22Rv1 (cell line): Measurements from ENCODE around the gene STK10.

ENCODE experiments used
- H3K27ac ChIP-seq: fragments of 450-650 bp; 2 replicates; pipeline ENCODE4 v1.5.1; 2017
- CTCF ChIP-seq: fragments of 450-650 bp; IDR thresholded peaks from 2 replicates; pipeline ENCODE4 v1.5.1; 2017; ENCODE audit warnings: mild to moderate bottlenecking
- ZFX ChIP-seq: fragments of 450-650 bp; IDR thresholded peaks from 2 replicates; pipeline ENCODE4 v1.6.1; 2017; ENCODE audit warnings: antibody characterized with exemption, borderline replicate concordance

Gene STK10

DNA sequence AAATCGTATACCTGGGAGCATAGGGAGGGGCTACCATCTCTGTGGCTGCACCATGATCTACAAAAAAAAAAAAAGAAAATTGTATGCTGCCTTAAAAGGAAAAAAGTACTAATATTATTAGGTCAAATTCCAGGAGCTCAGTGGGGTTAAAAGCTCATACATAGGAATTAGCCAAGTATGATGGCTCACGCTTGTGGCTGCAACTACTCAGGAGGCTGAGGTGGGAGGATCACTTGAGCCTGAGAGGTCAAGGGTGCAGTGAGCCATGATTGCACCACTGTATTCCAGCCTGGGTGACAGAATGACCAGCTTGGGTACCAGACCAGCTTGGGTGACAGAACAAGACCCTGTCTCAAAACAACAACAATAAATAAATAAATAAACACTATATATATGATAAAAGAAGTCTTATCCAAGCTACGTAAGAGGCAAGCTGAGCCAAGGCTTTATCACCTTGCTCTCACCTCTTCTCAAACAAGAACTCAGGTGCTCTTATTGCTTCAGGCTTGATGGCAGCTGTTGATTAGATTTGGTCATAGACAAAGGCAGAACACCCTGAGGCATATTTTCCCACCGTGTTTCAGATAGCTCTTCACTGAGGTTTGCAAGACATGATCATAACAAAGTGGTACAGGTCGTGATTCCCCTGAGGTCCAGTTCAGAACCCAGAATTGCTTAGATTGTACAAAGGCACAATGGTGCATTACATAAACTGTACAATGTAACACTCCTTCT, 178.3 kb downstream of the STK10 start:
- no peak overlapping the region for H3K27ac ChIP-seq

DNA sequence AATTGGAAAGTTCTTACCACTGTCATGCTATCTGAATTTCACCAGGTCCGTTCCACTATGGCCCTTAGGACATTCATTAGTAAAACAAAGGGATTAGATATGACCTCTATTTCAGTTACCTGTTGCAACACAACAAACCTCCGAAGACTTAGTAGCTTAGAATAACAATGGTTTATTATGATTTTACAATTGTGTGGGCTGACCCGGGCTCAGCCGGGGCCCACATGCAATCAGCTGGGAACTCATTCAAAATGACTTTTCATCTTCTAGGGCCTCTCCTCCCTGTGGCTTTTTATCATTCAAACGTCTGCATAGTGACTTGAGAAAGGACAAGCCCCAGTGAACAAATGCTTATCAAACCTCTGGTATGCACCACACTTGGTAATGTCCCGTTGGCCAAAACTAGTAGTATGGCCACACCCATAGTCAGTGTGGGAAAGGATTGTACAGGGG, 179.3 kb downstream of the STK10 start:
- H3K27ac ChIP-seq = no peak overlapping the region
- TF ChIP-seq ZFX (no peak), CTCF (no peak)

More for the DNA sequence above, 178.3 kb downstream of the STK10 start:
- TF ChIP-seq CTCF (no peak), ZFX (no peak)

DNA sequence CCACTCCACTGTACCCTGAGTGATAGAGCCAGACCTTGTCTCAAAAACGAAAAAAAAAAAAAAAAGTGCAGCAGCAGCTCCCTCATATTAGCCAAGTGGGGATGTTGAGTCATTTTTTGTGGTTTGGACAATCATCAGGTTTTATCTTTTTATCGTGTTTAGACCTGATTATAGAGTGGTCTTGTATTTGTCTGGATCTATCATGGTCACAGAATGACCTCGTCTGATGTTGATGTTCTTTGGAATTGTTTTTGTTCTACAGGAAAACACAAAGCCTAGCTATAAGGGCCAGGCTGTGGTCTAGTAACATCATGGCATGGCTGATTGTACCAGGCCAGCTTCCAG, 179.9 kb downstream of the STK10 start:
- no peak for TF ChIP-seq ZFX
- no peak overlapping the region for H3K27ac ChIP-seq

DNA sequence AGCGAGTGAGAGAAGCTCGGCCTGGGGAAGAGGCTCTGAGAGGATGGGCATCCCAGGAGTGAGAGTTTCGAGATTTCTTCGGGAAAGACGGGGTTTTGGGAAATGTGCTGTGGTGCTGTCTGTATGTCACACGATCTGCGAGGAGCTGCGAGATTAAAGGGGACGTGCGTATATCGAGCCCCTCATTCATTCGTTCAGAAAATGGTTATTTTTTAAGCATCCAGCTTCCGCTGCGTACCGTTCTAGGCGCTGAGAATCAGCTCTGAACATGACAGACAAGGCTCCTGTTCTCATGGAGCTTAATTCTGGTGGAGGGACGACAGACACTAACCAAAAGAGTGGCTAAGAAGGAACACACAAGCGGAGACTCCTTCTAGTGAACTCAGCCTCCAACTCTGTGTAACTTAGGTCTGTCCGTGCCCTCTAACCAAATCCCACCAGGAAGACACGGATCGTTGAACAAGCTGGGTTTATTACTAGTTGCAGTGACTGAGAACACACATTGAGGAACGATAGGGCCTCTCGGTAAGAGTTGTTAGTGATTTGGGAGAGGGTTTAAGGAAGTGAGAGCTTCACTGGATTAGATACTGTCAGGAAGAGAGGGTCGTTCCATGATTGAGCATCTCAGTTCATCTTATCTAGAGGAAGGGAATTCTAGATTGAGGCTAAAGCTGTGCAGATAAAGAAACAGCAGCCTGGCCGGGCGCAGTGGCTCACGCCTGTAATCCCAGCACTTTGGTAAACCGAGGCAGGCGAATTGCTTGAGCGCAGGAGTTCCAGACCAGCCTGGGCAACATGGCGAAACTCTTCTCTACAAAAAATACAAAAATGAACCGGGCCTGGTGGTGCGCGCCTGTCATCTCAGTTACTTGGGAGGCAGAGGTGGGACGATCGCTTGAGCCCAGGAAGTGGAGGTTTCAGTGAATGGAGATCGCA, 180.6 kb downstream of the STK10 start:
- peak overlapping the region; percentile 90 for H3K27ac ChIP-seq
- no peak for TF ChIP-seq ZFX
- TF ChIP-seq CTCF = no peak

GRCh38 chr5:172006321-172007174, 181.5 kb downstream of the STK10 start, which contains the start of gene FBXW11:
TSS of gene FBXW11 (minus strand) at chr5:172006638. CDS start at chr5:172006502, 136 bp downstream.
- TF ChIP-seq ZFX (no peak), CTCF (no peak)
- peak within 1 kb of the TSS; percentile 90 for H3K27ac ChIP-seq

DNA sequence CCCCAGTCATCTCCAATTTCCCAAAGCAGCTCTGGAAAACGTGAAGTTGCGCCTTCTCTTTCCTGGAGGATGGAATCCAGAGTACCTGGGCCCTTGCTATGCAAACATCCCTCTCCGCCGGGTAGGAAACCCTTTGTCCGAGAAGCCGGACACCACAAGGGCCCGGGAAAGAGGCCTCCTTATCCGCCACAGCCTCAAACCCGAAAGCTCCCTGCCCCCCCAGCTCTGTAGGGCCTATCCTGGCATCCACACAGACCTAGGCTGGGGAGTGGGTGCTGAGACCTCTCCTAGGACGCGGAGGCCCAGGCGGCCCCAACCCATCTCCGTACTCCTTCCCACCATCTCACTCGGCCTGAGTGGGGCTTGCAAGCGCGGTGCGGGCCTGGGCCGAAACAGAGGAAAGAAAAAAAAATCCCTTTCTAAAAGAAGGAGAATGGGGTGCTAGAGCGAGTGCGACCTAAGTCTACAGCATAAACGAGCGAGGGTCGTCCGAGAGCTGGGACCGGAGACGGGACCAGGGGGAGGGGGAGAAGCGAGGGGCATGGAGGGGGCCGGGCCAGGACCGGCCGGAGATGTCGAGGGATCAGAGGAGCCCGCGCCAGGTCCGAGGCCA, 182.2 kb downstream of the STK10 start:
- H3K27ac ChIP-seq = peak overlapping the region; percentile 90
- TF ChIP-seq CTCF = no peak
- TF ChIP-seq ZFX = no peak

DNA sequence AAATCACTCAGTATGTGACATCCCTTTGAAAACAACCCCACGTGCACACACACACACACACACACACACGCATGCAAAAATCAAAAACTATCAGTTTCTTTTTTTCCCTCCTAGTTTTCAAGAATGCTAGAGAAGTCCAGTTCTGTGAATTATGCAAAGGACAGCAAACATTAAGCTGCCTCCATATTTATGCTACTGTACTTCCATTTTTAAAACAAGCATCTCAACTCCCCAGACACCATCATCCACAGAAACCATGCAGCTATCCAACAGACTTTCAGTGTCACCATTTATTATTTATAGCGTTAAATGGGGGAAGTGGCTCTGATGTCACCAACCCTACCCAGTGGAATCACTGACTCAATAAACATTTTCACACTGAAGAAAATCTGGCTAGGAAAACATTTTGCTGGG, 183.2 kb downstream of the STK10 start:
- H3K27ac ChIP-seq = peak overlapping the region; percentile 90
- TF ChIP-seq ZFX (no peak), CTCF (no peak)
